Activated B cell treated with CpG ODN at 0.5 μM for 24 hours (primary cell): ENCODE results near the gene GBP7. TPM values are rescaled to one million over a fixed set of nuclear protein-coding genes. Genes with fewer than 3 reads are reported as not detected.

Experiments used
- ATAC-seq: fragments of 200-7000 bp; cut with Tn5 transposase; one replicate; pipeline ENCODE4 v1.10.0; 2021; ENCODE audit warnings: low read depth, mild to moderate bottlenecking, moderate library complexity
- CTCF ChIA-PET: fragments of 350-600 bp; sonication (Branson Sonifier 250); formaldehyde crosslinking; loops from one replicate; lab custom pipeline; 2021; ENCODE audit warnings: antibody characterized with exemption; lab: Charles Lee
- POLR2A ChIA-PET: fragments of 350-600 bp; sonication (Branson Sonifier 250); formaldehyde crosslinking; loops from one replicate; lab custom pipeline; 2021; ENCODE audit warnings: antibody characterized with exemption; lab: Charles Lee
- DNase-seq: peaks from one replicate; pipeline ENCODE4 v3.0.0; 2022
- H3K27ac Mint-ChIP-seq: one replicate; pipeline ENCODE4 v1.8.0; 2020; ENCODE audit warnings: mixed read lengths
- H3K27me3 Mint-ChIP-seq: one replicate; pipeline ENCODE4 v1.8.0; 2021; ENCODE audit warnings: mixed read lengths
- H3K36me3 Mint-ChIP-seq: one replicate; pipeline ENCODE4 v1.8.0; 2021; ENCODE audit warnings: low read depth, mixed read lengths
- H3K4me1 Mint-ChIP-seq: one replicate; pipeline ENCODE4 v1.8.0; 2021; ENCODE audit warnings: mixed read lengths
- H3K4me3 Mint-ChIP-seq: one replicate; pipeline ENCODE4 v1.8.0; 2020; ENCODE audit warnings: mild to moderate bottlenecking, mixed read lengths
- H3K9me3 Mint-ChIP-seq: one replicate; pipeline ENCODE4 v1.8.0; 2020; ENCODE audit warnings: mixed read lengths
- CTCF ChIP-seq: fragments of 200-600 bp; IDR thresholded peaks from one replicate; pipeline ENCODE4 v1.8.0; 2022; ENCODE audit warnings: antibody characterized with exemption, mild to moderate bottlenecking
- intact Hi-C: fragments of 100-400 bp; cut with micrococcal nuclease; formaldehyde crosslinking; loops from one replicate; pipeline ENCODE4 v1.15.1; 2024
- total RNA-seq: library from RNA; stranded (reverse); gene quantifications from 2 replicates; pipeline ENCODE4 v1.2.3, GENCODE V29; 2022

GBP7 gene
- total RNA-seq, 1 donor from 2014 or later: not detected

- no peak for ATAC-seq
- Mint-ChIP-seq H3K36me3 (no peaks in the 10 kb centered on the region), H3K27me3 (peaks cover 4% of the 10 kb centered on the region), H3K9me3 (peaks cover 2% of the 10 kb centered on the region), H3K4me3 (no peak overlapping the region), H3K27ac (no peak overlapping the region), H3K4me1 (no peaks in the 10 kb centered on the region)
- intact Hi-C loops: no loop called here
- no peak for TF ChIP-seq CTCF
- ChIA-PET POLR2A (no interaction called here), CTCF (no interaction called here)
- no peak for DNase-seq
These were observed 80.1 kb downstream of the GBP7 start for GRCh38 chr1:89095737-89096136.

DNA sequence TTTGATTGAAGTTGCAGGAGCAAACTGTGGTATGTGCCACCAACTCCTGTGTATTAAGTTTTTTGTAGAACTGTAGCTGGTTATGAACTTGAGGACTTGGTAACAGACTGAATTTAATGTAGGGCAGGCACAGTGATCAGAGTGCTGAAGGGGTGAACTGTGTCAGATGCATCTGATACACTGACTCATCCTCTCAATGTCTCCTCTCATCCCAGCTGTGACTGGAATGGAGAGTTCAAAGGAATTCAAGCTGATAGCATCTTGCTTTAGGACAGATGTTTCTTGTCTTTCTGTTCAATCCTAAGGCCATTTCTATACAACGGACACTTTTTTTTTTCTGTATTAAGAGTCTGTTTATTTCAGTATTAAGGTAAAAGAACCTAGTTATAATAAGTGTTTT lies 85.8 kb downstream of the GBP7 start:
- H3K36me3 Mint-ChIP-seq: no peaks in the 10 kb centered on the region
- DNase-seq (no peak), ATAC-seq (no peak)
- H3K4me3 Mint-ChIP-seq: no peak overlapping the region
- ChIA-PET POLR2A (no interaction called here), CTCF (interaction anchor here (1.9 kb wide), 1 partner anchor 268 kb away, joined by 5 read pairs; no protein-coding TSS in a partner anchor)
- no peaks in the 10 kb centered on the region for H3K4me1 Mint-ChIP-seq
- H3K27ac Mint-ChIP-seq: no peak overlapping the region
- H3K9me3 Mint-ChIP-seq: no peaks in the 10 kb centered on the region
- intact Hi-C loops: loop anchor here (5.0 kb wide), 1 partner anchor 107 kb away; the partner anchor contains the start of gene GBP4
- TF ChIP-seq CTCF: no peak
- H3K27me3 Mint-ChIP-seq: no peaks in the 10 kb centered on the region

DNA sequence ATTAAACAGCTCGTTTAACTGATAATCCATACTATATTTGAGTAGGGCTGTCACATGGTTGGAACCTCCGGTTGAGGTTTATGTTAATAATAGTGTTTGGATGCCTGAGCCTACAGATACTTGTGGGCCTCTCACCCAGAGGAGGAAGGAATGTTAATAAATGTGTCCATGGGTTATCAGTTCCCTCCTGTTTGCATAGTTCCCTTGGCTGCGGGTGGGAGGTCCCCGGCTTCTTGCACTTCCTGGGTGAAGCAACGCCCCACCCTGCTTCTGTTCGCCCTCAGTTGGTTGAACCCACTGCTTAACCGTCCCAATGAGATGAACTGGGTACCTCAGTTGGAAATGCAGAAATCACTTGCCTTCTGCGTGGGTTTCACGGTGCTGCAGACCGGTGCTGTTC lies 87.2 kb downstream of the GBP7 start:
- ATAC-seq (no peak), DNase-seq (no peak)
- H3K27me3 Mint-ChIP-seq: no peaks in the 10 kb centered on the region
- CTCF ChIA-PET: interaction anchor here (1.2 to 1.9 kb wide), 2 partner anchors 269 to 270 kb away, joined by 4 to 5 read pairs; no protein-coding TSS in a partner anchor
- H3K27ac Mint-ChIP-seq: no peak overlapping the region
- H3K4me3 Mint-ChIP-seq: no peak overlapping the region
- POLR2A ChIA-PET: interaction anchor here (0.6 kb wide), 1 partner anchor 67 kb away, joined by 15 read pairs; no protein-coding TSS in a partner anchor
- intact Hi-C loops: loop anchor here (5.0 kb wide), 1 partner anchor 109 kb away; the partner anchor contains the start of gene GBP4
- no peaks in the 10 kb centered on the region for H3K9me3 Mint-ChIP-seq
- H3K36me3 Mint-ChIP-seq: no peaks in the 10 kb centered on the region
- TF ChIP-seq CTCF: no peak
- no peaks in the 10 kb centered on the region for H3K4me1 Mint-ChIP-seq

GRCh38 chr1:89087241-89087640 lies 88.6 kb downstream of the GBP7 start:
- DNase-seq (no peak), ATAC-seq (no peak)
- H3K36me3 Mint-ChIP-seq: no peaks in the 10 kb centered on the region
- ChIA-PET CTCF (interaction anchor here (1.2 kb wide), 1 partner anchor 270 kb away, joined by 4 read pairs; no protein-coding TSS in a partner anchor), POLR2A (no interaction called here)
- H3K4me3 Mint-ChIP-seq: no peak overlapping the region
- no peak overlapping the region for H3K27ac Mint-ChIP-seq
- H3K9me3 Mint-ChIP-seq: no peaks in the 10 kb centered on the region
- H3K27me3 Mint-ChIP-seq: no peaks in the 10 kb centered on the region
- H3K4me1 Mint-ChIP-seq: no peaks in the 10 kb centered on the region
- intact Hi-C loops: loop anchor here (5.0 kb wide), 1 partner anchor 110 kb away; the partner anchor contains the start of gene GBP4
- TF ChIP-seq CTCF: no peak

GRCh38 chr1:89085781-89086180 lies 90.0 kb downstream of the GBP7 start:
- no peaks in the 10 kb centered on the region for H3K27me3 Mint-ChIP-seq
- TF ChIP-seq CTCF: no peak
- intact Hi-C loops: loop anchor here (1.0 to 5.0 kb wide), 4 partner anchors 87 to 370 kb away; partner anchors contain the start of gene GBP4
- H3K27ac Mint-ChIP-seq: no peak overlapping the region
- peaks cover 4% of the 10 kb centered on the region for H3K4me1 Mint-ChIP-seq
- no peak overlapping the region for H3K4me3 Mint-ChIP-seq
- no peaks in the 10 kb centered on the region for H3K9me3 Mint-ChIP-seq
- H3K36me3 Mint-ChIP-seq: no peaks in the 10 kb centered on the region
- ATAC-seq (peak; percentile 37), DNase-seq (no peak)
- POLR2A ChIA-PET: interaction anchor here (1.1 to 1.2 kb wide), 2 partner anchors 188 to 370 kb away, joined by 3 to 5 read pairs; no protein-coding TSS in a partner anchor
- CTCF ChIA-PET: interaction anchor here (0.6 to 2.6 kb wide), 25 partner anchors 13 to 371 kb away, joined by 3 to 39 read pairs (median 4); partner anchors contain the start of genes GBP1, GBP2, GBP3 and GBP4

Other genes with a start within 250 kb of the GBP7 start
- 28.5 and 31.2 TPM in 2 replicates for gene KYAT3, start 183.4 kb downstream of the GBP7 start, total RNA-seq
- gene RBMXL1, start 183.4 kb downstream of the GBP7 start, total RNA-seq: 25.4 and 27.4 TPM in 2 replicates
- gene GBP3, start 153.1 kb downstream of the GBP7 start, total RNA-seq: 14.4 and 15.5 TPM in 2 replicates
- gene GBP1, start 110.8 kb downstream of the GBP7 start, total RNA-seq: 24.0 and 27.5 TPM in 2 replicates
- 24.4 and 26.7 TPM in 2 replicates for gene GBP2, start 49.9 kb downstream of the GBP7 start, total RNA-seq
- 19.2 and 19.5 TPM in 2 replicates for gene GBP4, start 22.9 kb upstream of the GBP7 start, total RNA-seq
- 19.9 and 22.8 TPM in 2 replicates for gene GBP5, start 96.9 kb upstream of the GBP7 start, total RNA-seq
- gene GBP6, start 188.1 kb upstream of the GBP7 start, total RNA-seq: not detected in 2 replicates